BLaER1 treated with 17β-estradiol and CSF1 and Interleukin-3, amounts not matched to agents 10 nM and 100 nM (cell line): ENCODE data around the gene MAGEC3.

Experiments
- H3K27ac ChIP-seq, 11 experiments: shearing (Covaris generic); formaldehyde crosslinking; 2 replicates each; pipeline ENCODE4 v1.8.1; 2022
- H3K27me3 ChIP-seq, 11 experiments: shearing (Covaris generic); formaldehyde crosslinking; 2 replicates each; pipeline ENCODE4 v1.8.1; 2022
- H3K36me3 ChIP-seq, 11 experiments: shearing (Covaris generic); formaldehyde crosslinking; 2 replicates each; pipeline ENCODE4 v1.8.1; 2022
- H3K4me1 ChIP-seq, 10 experiments: shearing (Covaris generic); formaldehyde crosslinking; 2 replicates each; pipeline ENCODE4 v1.8.1; 2022
- H3K4me2 ChIP-seq, 11 experiments: shearing (Covaris generic); formaldehyde crosslinking; 2 replicates each; pipeline ENCODE4 v1.8.1; 2022
- H3K4me3 ChIP-seq, 10 experiments: shearing (Covaris generic); formaldehyde crosslinking; 2 replicates each; pipeline ENCODE4 v1.8.1; 2022
- H3K9ac ChIP-seq, 11 experiments: shearing (Covaris generic); formaldehyde crosslinking; 2 replicates each; pipeline ENCODE4 v1.8.1; 2022
- H3K9me3 ChIP-seq, 11 experiments: shearing (Covaris generic); formaldehyde crosslinking; replicated peaks in 1 of 11; 2 replicates each; pipeline ENCODE4 v1.8.1; 2022
- H4K20me1 ChIP-seq, 11 experiments: shearing (Covaris generic); formaldehyde crosslinking; 2 replicates each; pipeline ENCODE4 v1.8.1; 2022
- Cebpa-rat ChIP-seq, 11 experiments: shearing (Covaris generic); IDR thresholded peaks; 2 replicates each; pipeline ENCODE4 v1.8.1; 2022

Gene MAGEC3

GRCh38 chrX:141935645-141936044, 97.5 kb downstream of the MAGEC3 start:
- no peak overlapping the region for H3K4me2 ChIP-seq
- no peak overlapping the region for H3K27ac ChIP-seq
- H3K36me3 ChIP-seq: no peaks in the 10 kb centered on the region
- H3K27me3 ChIP-seq: peaks cover 79 to 100% (median 98%) of the 10 kb centered on the region in 11 experiments
- no peak overlapping the region for H3K9ac ChIP-seq
- H3K4me3 ChIP-seq: no peak overlapping the region
- peaks cover 0 to 6% (median 0%) of the 10 kb centered on the region in 11 experiments; a peak in 4 of 22 replicates for H4K20me1 ChIP-seq
- H3K9me3 ChIP-seq: no peaks in the 10 kb centered on the region
- no peaks in the 10 kb centered on the region for H3K4me1 ChIP-seq
- no peak for TF ChIP-seq Cebpa-rat (IDR thresholded peaks at IDR 0.05)

- Histone ChIP-seq H3K4me3 (no peak overlapping the region), H3K4me2 (no peak overlapping the region), H4K20me1 (peaks cover 0 to 5% (median 0%) of the 10 kb centered on the region in 11 experiments; a peak in 4 of 22 replicates), H3K9me3 (no peaks in the 10 kb centered on the region), H3K36me3 (no peaks in the 10 kb centered on the region), H3K27me3 (peaks cover 79 to 100% (median 98%) of the 10 kb centered on the region in 11 experiments), H3K27ac (no peak overlapping the region), H3K4me1 (no peaks in the 10 kb centered on the region), H3K9ac (no peak overlapping the region)
- TF ChIP-seq Cebpa-rat (IDR thresholded peaks at IDR 0.05): no peak
Observed at GRCh38 chrX:141936080-141936479, 98.0 kb downstream of the MAGEC3 start.

GRCh38 chrX:141941234-141941633, 103.1 kb downstream of the MAGEC3 start:
- no peak overlapping the region for H3K9ac ChIP-seq
- H3K27me3 ChIP-seq: peaks cover 51 to 99% (median 89%) of the 10 kb centered on the region in 11 experiments
- no peaks in the 10 kb centered on the region for H3K36me3 ChIP-seq
- peaks cover 0 to 15% (median 0%) of the 10 kb centered on the region in 10 experiments; a peak in 6 of 20 replicates for H3K4me1 ChIP-seq
- no peak overlapping the region for H3K4me2 ChIP-seq
- no peak for TF ChIP-seq Cebpa-rat (IDR thresholded peaks at IDR 0.05)
- H4K20me1 ChIP-seq: no peaks in the 10 kb centered on the region
- no peaks in the 10 kb centered on the region for H3K9me3 ChIP-seq
- no peak overlapping the region for H3K4me3 ChIP-seq
- H3K27ac ChIP-seq: no peak overlapping the region

- Histone ChIP-seq H4K20me1 (no peaks in the 10 kb centered on the region), H3K27me3 (peaks cover 33 to 93% (median 78%) of the 10 kb centered on the region in 11 experiments), H3K4me2 (no peak overlapping the region), H3K4me3 (no peak overlapping the region), H3K36me3 (no peaks in the 10 kb centered on the region), H3K9ac (no peak overlapping the region), H3K27ac (no peak overlapping the region), H3K9me3 (peaks cover 0 to under 1% (median 0%) of the 10 kb centered on the region in 11 experiments; a peak in 4 of 22 replicates), H3K4me1 (peaks cover 0 to 15% (median 0%) of the 10 kb centered on the region in 10 experiments; a peak in 6 of 20 replicates)
- no peak for TF ChIP-seq Cebpa-rat (IDR thresholded peaks at IDR 0.05)
Observed at GRCh38 chrX:141945426-141945825, 107.3 kb downstream of the MAGEC3 start.

- Histone ChIP-seq H3K9me3 (peaks cover 0 to 16% (median 8%) of the 10 kb centered on the region in 11 experiments; a peak in 14 of 22 replicates), H3K9ac (no peak overlapping the region), H4K20me1 (no peaks in the 10 kb centered on the region), H3K27ac (no peak overlapping the region), H3K4me1 (peaks cover 0 to 15% (median 0%) of the 10 kb centered on the region in 10 experiments; a peak in 6 of 20 replicates), H3K27me3 (peaks cover 30 to 91% (median 73%) of the 10 kb centered on the region in 11 experiments), H3K36me3 (no peaks in the 10 kb centered on the region), H3K4me3 (no peak overlapping the region), H3K4me2 (no peak overlapping the region)
- no peak for TF ChIP-seq Cebpa-rat (IDR thresholded peaks at IDR 0.05)
Observed at GRCh38 chrX:141947350-141947749, 109.2 kb downstream of the MAGEC3 start.
